ENCODE data around the gene OR4F17.
"Not testable (repeated sequence)": the region's sequence is repeated elsewhere in the genome, so short reads cannot be mapped to it uniquely, and the experiment has no call there.

- TF ChIP-seq POLR2AphosphoS5 (IDR thresholded peaks at IDR 0.05; ENCODE audit: borderline replicate concordance, low read depth, low read length); EZH2 (IDR thresholded peaks at IDR 0.05); FOXP2 (optimal IDR thresholded peaks at IDR 0.05; ENCODE audit: control extremely low read depth, extremely low read length, insufficient read depth): not testable (repeated sequence)
Measured at GRCh38 chr19:94794-95193, 12.1 kb upstream of the OR4F17 start.

Measured in SK-N-MC (cell line).